Right kidney (tissue), 1 donor: Measurements from ENCODE around the gene TBC1D16.

Source experiments
- DNase-seq: peaks from one replicate; pipeline ENCODE4 v3.0.0-alpha.2; 2016

TBC1D16 gene

GRCh38 chr17:79925242-79925957 lies 110.3 kb downstream of the TBC1D16 start:
- DNase-seq, result no peak

GRCh38 chr17:79924639-79924976 lies 111.1 kb downstream of the TBC1D16 start:
- no peak for DNase-seq

GRCh38 chr17:79923974-79924638 lies 111.6 kb downstream of the TBC1D16 start:
- DNase-seq, result no peak

GRCh38 chr17:79922798-79923197 lies 112.9 kb downstream of the TBC1D16 start:
- DNase-seq, result no peak

GRCh38 chr17:79922116-79922601 lies 113.5 kb downstream of the TBC1D16 start:
- DNase-seq, result no peak

- DNase-seq, result no peak
These were observed 114.1 kb downstream of the TBC1D16 start for GRCh38 chr17:79921411-79922115.

- no peak for DNase-seq
These were observed 114.8 kb downstream of the TBC1D16 start for GRCh38 chr17:79920751-79921410.

GRCh38 chr17:79919862-79920720 lies 115.6 kb downstream of the TBC1D16 start:
- no peak for DNase-seq

GRCh38 chr17:79919164-79919585 lies 116.5 kb downstream of the TBC1D16 start:
- no peak for DNase-seq

GRCh38 chr17:79918581-79919163 lies 117.0 kb downstream of the TBC1D16 start:
- DNase-seq, result no peak

- no peak for DNase-seq
These were observed 117.7 kb downstream of the TBC1D16 start for GRCh38 chr17:79917902-79918484.

GRCh38 chr17:79916991-79917901 lies 118.4 kb downstream of the TBC1D16 start:
- DNase-seq, result no peak

- DNase-seq, result no peak
These were observed 119.2 kb downstream of the TBC1D16 start for GRCh38 chr17:79916506-79916905.

GRCh38 chr17:79915850-79916430 lies 119.7 kb downstream of the TBC1D16 start:
- DNase-seq, result no peak

- no peak for DNase-seq
These were observed 120.6 kb downstream of the TBC1D16 start for GRCh38 chr17:79914813-79915740.

- DNase-seq, result no peak
These were observed 121.5 kb downstream of the TBC1D16 start for GRCh38 chr17:79913896-79914812.

- no peak for DNase-seq
These were observed 122.2 kb downstream of the TBC1D16 start for GRCh38 chr17:79913451-79913850.
